Activated T-cell treated with anti-CD3 and anti-CD28 coated beads, Interleukin-2, amount 50 U/mL, for 24 hours (primary cell): ENCODE results near the gene ZP3.
"Not testable (repeated sequence)": the region's sequence is repeated elsewhere in the genome, so short reads cannot be mapped to it uniquely, and the experiment has no call there.

Source experiments
- DNase-seq: peaks from one replicate; pipeline ENCODE4 v3.0.0-alpha.2; 2020
- H3K27ac Mint-ChIP-seq: 2 replicates; pipeline ENCODE4 v1.8.0; 2020; ENCODE audit warnings: mild to moderate bottlenecking, mixed read lengths
- H3K27me3 Mint-ChIP-seq: 2 replicates; pipeline ENCODE4 v1.8.0; 2020; ENCODE audit warnings: mixed read lengths
- H3K36me3 Mint-ChIP-seq: 2 replicates; pipeline ENCODE4 v1.8.0; 2020; ENCODE audit warnings: low read depth, mixed read lengths
- H3K4me1 Mint-ChIP-seq: 2 replicates; pipeline ENCODE4 v1.8.0; 2020; ENCODE audit warnings: low read depth, mixed read lengths
- H3K4me3 Mint-ChIP-seq: 2 replicates; pipeline ENCODE4 v1.8.0; 2020; ENCODE audit warnings: mild to moderate bottlenecking, moderate library complexity, mixed read lengths
- H3K9me3 Mint-ChIP-seq: 2 replicates; pipeline ENCODE4 v1.8.0; 2020; ENCODE audit warnings: mixed read lengths

Gene ZP3

DNA sequence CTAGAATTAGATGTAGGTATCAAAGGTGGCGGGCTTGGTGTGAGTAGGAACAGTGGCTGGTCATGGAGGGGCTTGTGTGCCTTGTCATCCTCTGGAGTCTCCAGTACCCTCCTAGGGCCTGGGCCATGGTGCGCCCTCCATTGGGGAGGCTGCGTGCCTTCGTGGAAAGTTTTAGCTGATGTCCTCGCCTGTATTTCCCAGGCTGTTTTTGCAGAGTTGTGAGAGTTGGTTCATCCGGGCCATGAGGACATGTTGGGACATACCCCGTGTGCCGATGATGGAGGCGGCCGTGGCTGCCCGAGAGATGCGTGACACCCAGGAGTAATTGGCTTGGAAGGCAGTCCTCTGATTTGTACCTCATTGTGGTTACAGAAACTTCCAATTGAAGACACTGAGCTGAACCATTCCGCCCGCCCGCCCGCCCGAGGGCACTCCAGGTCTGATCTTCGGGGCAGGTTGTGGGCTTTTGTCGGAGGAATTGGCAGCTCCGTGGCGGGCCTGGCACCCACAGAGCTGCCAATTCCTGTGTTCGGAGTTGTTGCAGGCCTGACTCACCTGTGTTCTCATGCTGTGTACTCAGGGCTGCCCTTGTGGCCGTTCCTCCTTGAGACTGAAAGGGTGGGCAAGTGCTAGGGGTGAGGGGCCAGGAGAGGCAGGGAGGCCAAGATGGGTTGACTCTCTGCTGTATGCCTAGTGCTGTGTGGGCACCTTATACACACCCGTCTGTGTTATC is 52.2 kb downstream of the ZP3 start:
- not testable (repeated sequence) for H3K27me3 Mint-ChIP-seq, H3K4me1 Mint-ChIP-seq, DNase-seq, H3K4me3 Mint-ChIP-seq, H3K9me3 Mint-ChIP-seq, H3K36me3 Mint-ChIP-seq
- peak overlapping the region; percentile 33 for H3K27ac Mint-ChIP-seq

DNA sequence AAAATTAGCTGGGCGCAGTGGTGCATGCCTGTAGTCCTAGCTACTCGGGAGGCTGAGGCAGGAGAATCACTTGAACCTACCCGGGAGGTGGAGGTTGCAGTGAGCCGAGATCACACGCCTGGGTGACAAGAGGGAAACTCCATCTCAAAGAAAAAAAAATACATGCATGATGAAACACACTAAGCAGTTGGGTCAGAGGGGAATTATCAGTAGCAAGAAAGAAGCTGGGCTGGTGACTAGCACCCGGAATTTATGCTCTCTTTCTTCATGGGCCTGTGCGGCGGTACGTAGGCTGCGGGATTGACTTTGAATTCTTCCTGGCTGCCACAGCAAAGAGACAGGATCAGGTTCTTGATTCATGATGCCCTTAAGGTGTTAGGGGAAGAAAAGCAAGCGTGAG is 54.9 kb downstream of the ZP3 start:
- peaks cover 21% of the 10 kb centered on the region for H3K36me3 Mint-ChIP-seq
- not testable (repeated sequence) for DNase-seq, H3K4me3 Mint-ChIP-seq, H3K4me1 Mint-ChIP-seq, H3K27ac Mint-ChIP-seq, H3K27me3 Mint-ChIP-seq, H3K9me3 Mint-ChIP-seq

DNA sequence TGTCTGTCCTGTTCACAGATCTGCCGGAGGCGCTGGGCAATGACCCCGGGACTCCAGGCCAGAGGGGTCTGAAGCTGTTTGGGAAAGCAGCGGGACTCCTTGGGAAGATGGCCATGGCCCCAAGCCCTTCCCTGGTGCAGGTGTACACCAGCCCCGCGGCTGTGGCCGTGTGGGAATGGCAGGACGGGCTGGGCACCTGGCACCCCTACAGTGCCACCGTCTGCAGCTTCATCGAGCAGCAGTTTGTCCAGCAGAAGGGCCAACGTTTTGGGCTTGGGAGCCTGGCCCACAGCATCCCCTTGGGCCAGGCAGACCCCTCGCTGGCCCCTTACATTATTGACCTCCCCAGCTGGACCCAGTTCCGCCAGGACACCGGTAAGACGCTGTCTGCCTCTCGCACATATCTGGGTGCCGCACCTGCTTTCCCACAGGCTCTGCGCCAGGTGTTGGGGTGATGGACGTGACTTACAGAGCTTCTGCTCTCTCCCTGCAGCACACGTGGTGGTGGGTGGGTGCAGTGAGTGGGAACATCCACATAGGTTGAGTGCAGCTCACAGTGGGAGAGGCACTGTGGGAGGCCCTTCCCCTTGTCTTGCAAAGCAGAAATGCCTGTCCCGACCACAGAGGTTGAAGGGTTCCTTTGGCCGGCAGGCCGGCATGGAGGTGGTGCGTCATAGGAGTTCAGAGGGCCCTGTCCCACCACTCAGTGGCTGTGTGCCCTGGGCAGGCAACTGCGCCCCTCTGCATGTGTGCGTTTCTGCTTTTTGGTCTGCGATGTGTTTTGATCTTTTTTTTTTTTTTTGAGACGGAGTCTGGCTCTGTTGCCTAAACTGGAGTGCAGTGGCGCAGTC is 55.9 kb downstream of the ZP3 start:
- not testable (repeated sequence) for H3K4me3 Mint-ChIP-seq, DNase-seq, H3K4me1 Mint-ChIP-seq, H3K27ac Mint-ChIP-seq, H3K9me3 Mint-ChIP-seq, H3K27me3 Mint-ChIP-seq
- H3K36me3 Mint-ChIP-seq, result peaks cover 21% of the 10 kb centered on the region

DNA sequence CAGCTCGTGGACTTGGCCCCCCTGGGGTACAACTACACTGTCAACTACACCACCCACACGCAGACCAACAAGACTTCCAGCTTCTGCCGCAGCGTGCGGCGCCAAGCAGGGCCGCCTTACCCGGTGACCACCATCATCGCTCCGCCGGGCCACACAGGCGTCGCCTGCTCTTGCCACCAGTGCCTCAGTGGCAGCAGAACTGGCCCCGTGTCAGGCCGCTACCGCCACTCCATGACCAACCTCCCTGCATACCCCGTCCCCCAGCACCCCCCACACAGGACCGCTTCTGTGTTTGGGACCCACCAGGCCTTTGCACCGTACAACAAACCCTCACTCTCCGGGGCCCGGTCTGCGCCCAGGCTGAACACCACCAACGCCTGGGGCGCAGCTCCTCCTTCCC is 57.9 kb downstream of the ZP3 start:
- H3K4me3 Mint-ChIP-seq, H3K27me3 Mint-ChIP-seq, H3K27ac Mint-ChIP-seq, DNase-seq, H3K9me3 Mint-ChIP-seq, H3K4me1 Mint-ChIP-seq: not testable (repeated sequence)
- peaks cover 19% of the 10 kb centered on the region for H3K36me3 Mint-ChIP-seq

DNA sequence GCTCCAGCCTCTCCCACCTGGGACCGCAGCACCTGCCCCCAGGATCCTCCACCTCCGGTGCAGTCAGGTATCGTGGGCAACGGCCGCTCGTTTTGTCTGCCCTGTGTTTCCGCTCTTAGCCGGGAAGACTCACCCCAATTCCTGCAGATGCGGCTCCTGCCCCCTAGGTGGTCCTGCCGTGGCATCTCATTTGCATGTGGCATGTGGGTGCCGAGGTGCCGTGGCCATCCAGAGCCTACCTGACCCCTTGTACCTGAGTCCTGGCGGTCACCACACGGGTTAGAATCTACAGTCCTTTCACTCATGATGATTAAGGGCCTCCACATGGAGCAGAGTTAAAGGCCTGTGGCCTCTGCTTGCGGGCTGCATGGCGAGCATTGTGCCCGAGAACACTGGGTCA is 58.3 kb downstream of the ZP3 start:
- H3K4me1 Mint-ChIP-seq, H3K4me3 Mint-ChIP-seq, H3K27me3 Mint-ChIP-seq, H3K27ac Mint-ChIP-seq, DNase-seq, H3K9me3 Mint-ChIP-seq: not testable (repeated sequence)
- H3K36me3 Mint-ChIP-seq, result peaks cover 19% of the 10 kb centered on the region

DNA sequence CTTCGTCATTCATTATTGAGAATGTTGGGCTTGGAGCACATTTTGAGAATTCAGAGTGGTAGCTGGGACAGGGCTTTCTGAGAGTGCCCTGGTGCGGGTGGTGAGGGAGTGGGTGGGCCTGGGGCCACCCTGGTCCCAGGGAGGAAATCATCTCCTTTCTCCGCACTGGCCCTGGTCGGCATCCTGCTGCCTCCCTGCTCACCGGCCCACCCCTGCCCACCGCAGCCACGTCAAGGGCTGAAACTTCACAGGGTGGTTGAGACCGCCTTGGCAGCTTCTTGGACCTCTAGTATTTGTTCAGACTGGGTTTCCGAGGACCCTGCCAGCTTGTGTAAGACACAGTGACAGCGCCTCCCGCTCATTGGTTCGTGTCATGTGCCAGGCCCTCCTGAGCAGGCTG is 59.7 kb downstream of the ZP3 start:
- DNase-seq, H3K4me1 Mint-ChIP-seq, H3K27ac Mint-ChIP-seq, H3K9me3 Mint-ChIP-seq, H3K4me3 Mint-ChIP-seq, H3K27me3 Mint-ChIP-seq: not testable (repeated sequence)
- H3K36me3 Mint-ChIP-seq, result peaks cover 19% of the 10 kb centered on the region

DNA sequence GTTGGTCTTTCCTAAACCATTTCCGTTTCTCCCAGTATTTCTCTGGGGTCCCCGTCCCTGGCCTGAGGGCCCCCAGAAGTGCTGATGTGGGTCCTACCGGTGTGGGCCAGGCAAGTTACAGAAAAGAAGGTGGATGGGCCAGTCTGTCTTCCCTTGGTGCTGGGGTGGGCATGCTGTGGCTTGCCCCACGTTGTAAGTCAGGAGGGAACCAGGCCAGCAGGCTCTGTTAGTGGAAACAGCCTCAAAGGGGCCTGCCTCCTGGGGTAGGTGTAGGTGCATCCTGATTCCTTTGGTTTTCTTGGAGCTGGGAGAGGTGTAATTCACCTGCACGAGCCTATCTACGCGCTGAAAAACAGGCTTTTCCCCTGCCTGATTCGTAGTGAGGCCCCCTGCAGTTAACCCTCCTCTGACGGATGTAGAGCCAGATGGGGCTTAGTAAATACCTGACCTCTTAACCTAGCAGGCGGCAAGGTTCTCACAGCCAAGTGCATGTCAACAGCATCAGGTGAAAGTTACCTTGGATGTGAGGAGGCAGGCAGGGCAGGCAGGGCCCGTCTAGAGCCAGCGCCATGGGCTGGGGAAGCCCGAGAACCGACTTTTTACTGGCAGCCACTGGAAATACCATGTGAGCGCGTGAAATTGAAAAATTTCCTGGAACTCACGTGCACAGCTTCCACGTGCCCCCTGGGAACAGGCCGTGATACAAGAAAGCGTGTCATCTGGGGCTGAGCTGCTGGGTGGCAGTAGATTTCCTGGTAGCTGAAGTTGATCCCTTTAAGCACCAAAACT is 61.3 kb downstream of the ZP3 start:
- H3K27ac Mint-ChIP-seq, H3K4me1 Mint-ChIP-seq, H3K27me3 Mint-ChIP-seq, H3K9me3 Mint-ChIP-seq, DNase-seq, H3K4me3 Mint-ChIP-seq: not testable (repeated sequence)
- H3K36me3 Mint-ChIP-seq, result peaks cover 17% of the 10 kb centered on the region

DNA sequence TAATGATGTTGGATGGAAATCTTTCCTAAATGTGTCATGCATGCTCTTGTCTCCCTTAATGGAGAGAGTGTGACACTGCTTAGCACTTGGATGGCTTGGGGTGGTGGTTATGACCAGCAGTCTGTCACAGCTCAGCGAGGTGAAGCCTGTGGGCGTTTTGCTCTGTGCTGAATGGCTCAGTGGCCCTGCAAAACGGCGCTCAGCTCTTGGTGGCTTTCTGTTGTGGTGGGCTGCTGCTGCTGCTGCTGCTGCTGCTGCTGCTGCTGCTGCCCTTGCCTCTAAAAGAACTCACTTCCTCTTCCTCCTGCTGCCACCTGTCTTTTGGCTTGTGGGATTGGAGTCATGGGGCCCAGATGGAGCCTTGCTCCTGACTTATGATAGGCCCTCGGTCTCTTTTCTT is 61.9 kb downstream of the ZP3 start:
- not testable (repeated sequence) for H3K4me1 Mint-ChIP-seq, H3K9me3 Mint-ChIP-seq, H3K27me3 Mint-ChIP-seq
- Mint-ChIP-seq H3K27ac (peak overlapping the region; percentile 91), H3K4me3 (peak overlapping the region; percentile 51), H3K36me3 (peaks cover 15% of the 10 kb centered on the region)
- peak; percentile 49 for DNase-seq

DNA sequence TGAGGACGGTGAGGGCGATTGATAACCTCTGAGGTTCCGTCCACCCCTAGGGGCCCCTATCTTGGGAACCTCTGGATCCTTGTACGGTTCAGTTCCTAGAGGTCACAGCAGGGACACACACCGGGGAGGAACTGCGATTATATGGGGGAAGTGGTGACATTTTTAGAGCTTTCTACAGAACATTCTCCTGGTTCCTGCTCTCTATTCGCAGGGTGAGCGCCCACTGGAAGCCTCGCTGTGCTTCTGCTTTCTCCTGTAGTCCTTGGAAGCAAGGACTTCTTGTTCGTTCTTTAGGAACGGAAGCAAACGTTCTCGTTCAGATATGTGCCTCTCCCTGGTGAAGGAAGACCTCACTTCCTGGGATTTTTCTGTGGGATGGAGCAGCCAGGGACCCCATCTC is 63.2 kb downstream of the ZP3 start:
- not testable (repeated sequence) for H3K4me3 Mint-ChIP-seq, H3K36me3 Mint-ChIP-seq, DNase-seq, H3K4me1 Mint-ChIP-seq, H3K27me3 Mint-ChIP-seq, H3K9me3 Mint-ChIP-seq, H3K27ac Mint-ChIP-seq
